ENCODE data around the gene E2F1.

The E2F1 gene

DNA sequence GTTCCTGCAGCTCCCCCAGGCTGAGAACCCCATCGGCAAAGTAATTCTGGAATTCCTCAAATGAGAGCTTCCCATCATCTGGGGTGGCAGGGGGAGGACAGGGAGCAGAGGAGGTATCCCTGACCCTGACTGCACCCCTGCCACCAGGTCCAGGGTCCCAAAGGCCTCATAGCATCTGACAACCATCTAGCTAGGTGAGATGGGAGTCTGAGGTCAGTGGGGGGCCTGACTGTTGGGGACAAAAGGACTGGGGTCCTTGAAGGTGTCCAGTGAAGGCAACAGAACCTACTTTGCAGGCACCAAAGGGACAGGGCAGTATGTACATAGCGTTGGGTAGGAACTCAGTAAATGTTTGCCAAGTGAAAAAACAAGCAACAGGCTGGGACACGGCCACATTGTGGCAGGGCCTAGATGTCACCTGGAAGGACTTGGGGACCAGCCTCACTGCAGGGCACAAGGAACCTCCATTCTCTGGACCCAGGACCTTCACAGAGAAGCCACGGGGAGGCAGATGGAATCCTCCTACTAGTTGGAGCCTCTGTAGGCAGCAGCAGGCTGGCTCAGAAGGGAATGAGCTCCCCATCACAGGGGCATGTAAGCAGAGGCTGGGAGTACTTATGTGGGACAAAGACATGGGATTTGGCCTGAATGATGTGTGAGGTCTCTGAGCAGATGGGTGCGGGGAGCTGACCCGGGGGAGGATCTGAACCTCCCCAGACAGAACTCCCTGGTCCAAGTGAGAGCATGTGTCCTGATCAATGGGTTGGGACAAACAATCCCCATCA is 15.3 kb downstream of the E2F1 start:
- H3K27ac ChIP-seq (ENCODE audit: low read depth, low read length), result no peak overlapping the region

GRCh38 chr20:33669873-33670640 is 16.1 kb downstream of the E2F1 start:
- Histone ChIP-seq H3K4me3 (ENCODE audit: low read depth in 1 of 2, low read length in 2 of 2) (no peak overlapping the region), H3K9ac (ENCODE audit: low read depth in 1 of 2, low read length in 2 of 2) (no peak overlapping the region), H3K27ac (ENCODE audit: low read depth, low read length) (no peak overlapping the region), H3K27me3 (ENCODE audit: control insufficient read depth in 1 of 2, insufficient read depth in 2 of 2, low read length in 2 of 2) (no peaks in the 10 kb centered on the region), H3K36me3 (ENCODE audit: control insufficient read depth in 1 of 2, insufficient read depth in 2 of 2, low read length in 2 of 2) (peaks cover 9 to 31% of the 10 kb centered on the region in 2 donors), H3K4me1 (ENCODE audit: control insufficient read depth in 1 of 2, insufficient read depth in 2 of 2, low read length in 2 of 2) (peaks cover 26 to 52% of the 10 kb centered on the region in 2 donors), H3K9me3 (ENCODE audit: control insufficient read depth in 1 of 2, low read length in 2 of 2) (no peaks in the 10 kb centered on the region)

More for the DNA sequence above, 15.3 kb downstream of the E2F1 start:
- Histone ChIP-seq H3K36me3 (ENCODE audit: control insufficient read depth in 1 of 2, insufficient read depth in 2 of 2, low read length in 2 of 2) (peaks cover 9 to 31% of the 10 kb centered on the region in 2 donors), H3K27me3 (ENCODE audit: control insufficient read depth in 1 of 2, insufficient read depth in 2 of 2, low read length in 2 of 2) (no peaks in the 10 kb centered on the region), H3K4me3 (ENCODE audit: low read depth in 1 of 2, low read length in 2 of 2) (no peak overlapping the region), H3K9ac (ENCODE audit: low read depth in 1 of 2, low read length in 2 of 2) (no peak overlapping the region), H3K9me3 (ENCODE audit: control insufficient read depth in 1 of 2, low read length in 2 of 2) (no peaks in the 10 kb centered on the region), H3K4me1 (ENCODE audit: control insufficient read depth in 1 of 2, insufficient read depth in 2 of 2, low read length in 2 of 2) (peaks cover 34 to 57% of the 10 kb centered on the region in 2 donors)

DNA sequence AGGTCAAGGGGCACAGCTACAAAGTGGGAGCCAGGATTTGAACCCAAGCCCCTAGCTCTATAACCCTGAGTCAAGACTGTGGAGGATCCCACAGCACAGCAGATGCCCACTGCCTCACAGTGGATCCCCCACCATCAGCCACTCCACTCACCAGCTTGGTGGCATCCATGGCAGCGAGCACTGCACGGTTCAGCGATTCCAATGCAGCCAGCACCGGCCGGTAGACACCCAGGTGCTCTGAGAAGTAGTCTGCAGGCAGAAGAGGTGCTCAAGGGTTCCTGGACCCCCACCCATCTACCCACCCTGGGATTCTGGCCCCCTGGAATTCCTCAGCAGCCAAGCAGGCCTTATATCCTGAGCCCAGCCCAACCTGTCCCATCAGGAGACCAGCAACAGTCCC is 17.0 kb downstream of the E2F1 start:
- Histone ChIP-seq H3K27me3 (ENCODE audit: control insufficient read depth in 1 of 2, insufficient read depth in 2 of 2, low read length in 2 of 2) (no peaks in the 10 kb centered on the region), H3K9ac (ENCODE audit: low read depth in 1 of 2, low read length in 2 of 2) (no peak overlapping the region), H3K36me3 (ENCODE audit: control insufficient read depth in 1 of 2, insufficient read depth in 2 of 2, low read length in 2 of 2) (peaks cover 9 to 31% of the 10 kb centered on the region in 2 donors), H3K4me1 (ENCODE audit: control insufficient read depth in 1 of 2, insufficient read depth in 2 of 2, low read length in 2 of 2) (peaks cover 27 to 53% of the 10 kb centered on the region in 2 donors), H3K9me3 (ENCODE audit: control insufficient read depth in 1 of 2, low read length in 2 of 2) (no peaks in the 10 kb centered on the region), H3K27ac (ENCODE audit: low read depth, low read length) (no peak overlapping the region), H3K4me3 (ENCODE audit: low read depth in 1 of 2, low read length in 2 of 2) (no peak overlapping the region)

- Histone ChIP-seq H3K9me3 (ENCODE audit: control insufficient read depth in 1 of 2, low read length in 2 of 2) (no peaks in the 10 kb centered on the region), H3K27ac (ENCODE audit: low read depth, low read length) (no peak overlapping the region), H3K9ac (ENCODE audit: low read depth in 1 of 2, low read length in 2 of 2) (peak overlapping the region; percentile 26 to 60), H3K4me1 (ENCODE audit: control insufficient read depth in 1 of 2, insufficient read depth in 2 of 2, low read length in 2 of 2) (peaks cover 29 to 54% of the 10 kb centered on the region in 2 donors), H3K27me3 (ENCODE audit: control insufficient read depth in 1 of 2, insufficient read depth in 2 of 2, low read length in 2 of 2) (no peaks in the 10 kb centered on the region), H3K36me3 (ENCODE audit: control insufficient read depth in 1 of 2, insufficient read depth in 2 of 2, low read length in 2 of 2) (peaks cover 9 to 31% of the 10 kb centered on the region in 2 donors), H3K4me3 (ENCODE audit: low read depth in 1 of 2, low read length in 2 of 2) (no peak overlapping the region)
These were observed 17.6 kb downstream of the E2F1 start for GRCh38 chr20:33668466-33669155.

GRCh38 chr20:33667676-33668465 is 18.3 kb downstream of the E2F1 start:
- Histone ChIP-seq H3K9ac (ENCODE audit: low read depth in 1 of 2, low read length in 2 of 2) (peak overlapping the region; percentile 26 to 60), H3K9me3 (ENCODE audit: control insufficient read depth in 1 of 2, low read length in 2 of 2) (no peaks in the 10 kb centered on the region), H3K4me3 (ENCODE audit: low read depth in 1 of 2, low read length in 2 of 2) (peak overlapping the region; percentile 58 to 78), H3K36me3 (ENCODE audit: control insufficient read depth in 1 of 2, insufficient read depth in 2 of 2, low read length in 2 of 2) (peaks cover 9 to 31% of the 10 kb centered on the region in 2 donors), H3K4me1 (ENCODE audit: control insufficient read depth in 1 of 2, insufficient read depth in 2 of 2, low read length in 2 of 2) (peaks cover 25 to 52% of the 10 kb centered on the region in 2 donors), H3K27me3 (ENCODE audit: control insufficient read depth in 1 of 2, insufficient read depth in 2 of 2, low read length in 2 of 2) (no peaks in the 10 kb centered on the region), H3K27ac (ENCODE audit: low read depth, low read length) (peak overlapping the region; percentile 41)

DNA sequence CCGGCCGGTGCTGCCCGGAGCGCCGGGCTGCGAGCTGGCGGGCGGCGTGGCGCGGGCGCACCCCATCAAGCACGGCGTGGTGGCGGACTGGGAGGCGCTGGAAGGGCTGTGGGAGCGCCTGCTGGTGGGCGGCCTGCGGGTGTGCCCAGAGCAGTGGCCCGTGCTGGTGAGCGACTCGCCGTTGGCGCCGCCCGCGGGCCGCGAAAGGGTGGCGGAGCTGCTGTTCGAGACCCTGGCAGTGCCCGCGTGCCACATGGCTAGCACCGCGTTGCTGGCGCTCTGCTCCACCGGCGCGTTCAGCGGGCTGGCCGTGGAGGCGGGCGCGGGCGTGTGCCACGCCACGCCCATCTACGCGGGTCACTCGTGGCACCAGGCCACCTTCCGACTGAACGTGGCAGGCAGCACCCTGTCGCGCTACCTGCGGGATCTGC is 18.9 kb downstream of the E2F1 start:
- H3K9ac ChIP-seq (ENCODE audit: low read depth in 1 of 2, low read length in 2 of 2), result peak overlapping the region; percentile 24 to 60
- H3K9me3 ChIP-seq (ENCODE audit: control insufficient read depth in 1 of 2, low read length in 2 of 2), result no peaks in the 10 kb centered on the region
- H3K27ac ChIP-seq (ENCODE audit: low read depth, low read length), result peak overlapping the region; percentile 83
- H3K4me3 ChIP-seq (ENCODE audit: low read depth in 1 of 2, low read length in 2 of 2), result peak overlapping the region; percentile 58 to 78
- peaks cover 9 to 31% of the 10 kb centered on the region in 2 donors for H3K36me3 ChIP-seq (ENCODE audit: control insufficient read depth in 1 of 2, insufficient read depth in 2 of 2, low read length in 2 of 2)
- peaks cover 26 to 52% of the 10 kb centered on the region in 2 donors for H3K4me1 ChIP-seq (ENCODE audit: control insufficient read depth in 1 of 2, insufficient read depth in 2 of 2, low read length in 2 of 2)
- no peaks in the 10 kb centered on the region for H3K27me3 ChIP-seq (ENCODE audit: control insufficient read depth in 1 of 2, insufficient read depth in 2 of 2, low read length in 2 of 2)

- Histone ChIP-seq H3K27ac (ENCODE audit: low read depth, low read length) (peak within 1 kb of the TSS; percentile 83), H3K36me3 (ENCODE audit: control insufficient read depth in 1 of 2, insufficient read depth in 2 of 2, low read length in 2 of 2) (peaks cover 9 to 26% of the 10 kb centered on the region in 2 donors), H3K9ac (ENCODE audit: low read depth in 1 of 2, low read length in 2 of 2) (peak within 1 kb of the TSS; percentile 41 to 60), H3K27me3 (ENCODE audit: control insufficient read depth in 1 of 2, insufficient read depth in 2 of 2, low read length in 2 of 2) (no peaks in the 10 kb centered on the region), H3K4me1 (ENCODE audit: control insufficient read depth in 1 of 2, insufficient read depth in 2 of 2, low read length in 2 of 2) (peaks cover 26 to 50% of the 10 kb centered on the region in 2 donors), H3K4me3 (ENCODE audit: low read depth in 1 of 2, low read length in 2 of 2) (peak within 1 kb of the TSS; percentile 58 to 78), H3K9me3 (ENCODE audit: control insufficient read depth in 1 of 2, low read length in 2 of 2) (no peaks in the 10 kb centered on the region)
These were observed 19.6 kb downstream of the E2F1 start, which contains the start of gene ACTL10 for GRCh38 chr20:33666293-33667244. TSS of gene ACTL10 (plus strand) at chr20:33666943. CDS start at chr20:33667498, 555 bp downstream.

- Histone ChIP-seq H3K27me3 (ENCODE audit: control insufficient read depth in 1 of 2, insufficient read depth in 2 of 2, low read length in 2 of 2) (no peaks in the 10 kb centered on the region), H3K9me3 (ENCODE audit: control insufficient read depth in 1 of 2, low read length in 2 of 2) (no peaks in the 10 kb centered on the region), H3K27ac (ENCODE audit: low read depth, low read length) (no peak overlapping the region), H3K9ac (ENCODE audit: low read depth in 1 of 2, low read length in 2 of 2) (no peak overlapping the region), H3K4me3 (ENCODE audit: low read depth in 1 of 2, low read length in 2 of 2) (no peak overlapping the region), H3K36me3 (ENCODE audit: control insufficient read depth in 1 of 2, insufficient read depth in 2 of 2, low read length in 2 of 2) (peaks cover 9 to 15% of the 10 kb centered on the region in 2 donors), H3K4me1 (ENCODE audit: control insufficient read depth in 1 of 2, insufficient read depth in 2 of 2, low read length in 2 of 2) (peaks cover 26 to 48% of the 10 kb centered on the region in 2 donors)
These were observed 21.4 kb downstream of the E2F1 start for GRCh38 chr20:33664762-33665144.
